HCT116 (cell line): ENCODE measurements around the gene ZNF670. TPM values are rescaled to one million over a fixed set of nuclear protein-coding genes. Genes with fewer than 3 reads are reported as not detected.

Source experiments
- ATAC-seq: fragments of 200-7000 bp; cut with Tn5 transposase; 2 replicates; pipeline ENCODE4 v1.9.1; 2020; ENCODE audit warnings: mild to moderate bottlenecking, moderate library complexity
- BruUV-seq: library from RNA; stranded (reverse); fragments of 400-500 nt; replicated peaks from 2 replicates; lab custom pipeline; 2021; lab: Mats Ljungman, UMichigan
- CTCF ChIA-PET: fragments of 300-600 bp; sonication (Branson Sonifier 250); formaldehyde crosslinking; loops from one replicate; lab custom pipeline; 2021; ENCODE audit warnings: antibody characterized with exemption; lab: Charles Lee
- POLR2A ChIA-PET: fragments of 300-600, 350-600 bp; sonication (Branson Sonifier 250); formaldehyde crosslinking; loops from one replicate; lab custom pipeline; 2021; ENCODE audit warnings: antibody characterized with exemption; lab: Charles Lee
- RAD21 ChIA-PET, 2 experiments: fragments of 300-600 bp; sonication (Branson Sonifier 250); formaldehyde crosslinking; loops; one replicate each; lab custom pipeline; 2023; ENCODE audit warnings: low total read pairs in 2 of 2; ENCODE audit not compliant: uncharacterized antibody in 2 of 2, unreplicated experiment in 2 of 2, low non-redundant PET in 1 of 2; lab: Charles Lee
- DNase-seq: peaks from one replicate; pipeline ENCODE4 v3.0.0-alpha.2; 2010; ENCODE audit warnings: low read depth, low spot score
- H2AFZ ChIP-seq: fragments of 200-600 bp; shearing (Covaris generic), sonication (generic); 2 replicates; pipeline ENCODE4 v1.6.1; 2017; ENCODE audit warnings: low read depth, mixed run types, mixed read lengths, antibody characterized with exemption, low read length; ENCODE audit not compliant: poor library complexity, severe bottlenecking
- H3K27ac ChIP-seq: 2 replicates; pipeline ENCODE4 v1.5.1; 2012; ENCODE audit warnings: low read depth, low read length
- H3K27me3 ChIP-seq: fragments of 200-600 bp; sonication (generic); 2 replicates; pipeline ENCODE4 v1.6.1; 2016; ENCODE audit warnings: mixed run types, low read length, mixed read lengths; ENCODE audit not compliant: insufficient read depth
- H3K36me3 ChIP-seq, 2 experiments: fragments of 200-500 bp in 1 of 2; fragments of 200-600 bp in 1 of 2; sonication (Bioruptor generic) in 1 of 2; sonication (generic) in 1 of 2; 2 replicates each; pipeline versions ENCODE4 v1.5.1 to v1.6.1; 2014 to 2016; ENCODE audit warnings: low read length in 2 of 2, inconsistent platforms in 1 of 2, mixed read lengths in 1 of 2, mixed run types in 1 of 2; ENCODE audit not compliant: insufficient read depth in 2 of 2, control insufficient read depth in 1 of 2
- H3K4me1 ChIP-seq, 2 experiments: fragments of 200-600 bp in 1 of 2; sonication (generic) in 1 of 2; 2 replicates each; pipeline versions ENCODE4 v1.5.1 to v1.6.1; 2012 to 2017; ENCODE audit warnings: low read length in 2 of 2, inconsistent platforms in 1 of 2, mild to moderate bottlenecking in 1 of 2, mixed read lengths in 1 of 2, mixed run types in 1 of 2, moderate library complexity in 1 of 2; ENCODE audit not compliant: insufficient read depth in 2 of 2, control insufficient read depth in 1 of 2
- H3K4me2 ChIP-seq: fragments of 200-600 bp; sonication (generic); 2 replicates; pipeline ENCODE4 v1.6.1; 2017; ENCODE audit warnings: mixed run types, low read length, mixed read lengths
- H3K4me3 ChIP-seq, 2 experiments: fragments of 200-600 bp in 1 of 2; sonication (generic) in 1 of 2; replicated peaks in 1 of 2; 2 replicates each; pipeline ENCODE4 v1.5.1; 2011 to 2016; ENCODE audit warnings: low read length in 2 of 2, control low read depth in 1 of 2, low read depth in 1 of 2, mild to moderate bottlenecking in 1 of 2, mixed read lengths in 1 of 2, mixed run types in 1 of 2
- H3K79me2 ChIP-seq: fragments of 200-600 bp; sonication (generic); 2 replicates; pipeline ENCODE4 v1.6.1; 2017; ENCODE audit warnings: mild to moderate bottlenecking, mixed run types, low read length, moderate library complexity, mixed read lengths; ENCODE audit not compliant: insufficient read depth
- H3K9ac ChIP-seq: fragments of 200-600 bp; sonication (generic); 2 replicates; pipeline ENCODE4 v1.6.1; 2016; ENCODE audit warnings: low read length, mixed read lengths
- H3K9me2 ChIP-seq: fragments of 200-600 bp; sonication (generic), shearing (Covaris generic); 2 replicates; pipeline ENCODE4 v1.6.1; 2017; ENCODE audit warnings: mixed run types, mild to moderate bottlenecking, moderate library complexity; ENCODE audit not compliant: insufficient read depth
- H3K9me3 ChIP-seq, 2 experiments: fragments of 200-500 bp in 1 of 2; fragments of 200-600 bp in 1 of 2; sonication (Bioruptor generic) in 1 of 2; sonication (generic) in 1 of 2; 2 replicates each; pipeline ENCODE4 v1.6.1; 2014 to 2017; ENCODE audit warnings: low read length in 2 of 2, mixed read lengths in 2 of 2, inconsistent platforms in 1 of 2, low read depth in 1 of 2, mild to moderate bottlenecking in 1 of 2, mixed run types in 1 of 2, moderate library complexity in 1 of 2; ENCODE audit not compliant: control insufficient read depth in 1 of 2, insufficient read depth in 1 of 2
- H4K20me1 ChIP-seq: fragments of 200-600 bp; sonication (generic), shearing (Covaris generic); 2 replicates; pipeline ENCODE4 v1.6.1; 2017; ENCODE audit warnings: mixed run types, mild to moderate bottlenecking, moderate library complexity; ENCODE audit not compliant: insufficient read depth
- CBX3 ChIP-seq: IDR thresholded peaks from 2 replicates; pipeline ENCODE4 v1.6.1; 2012; ENCODE audit warnings: low read depth
- CEBPB ChIP-seq: IDR thresholded peaks from 2 replicates; pipeline ENCODE4 v1.6.1; 2012; ENCODE audit warnings: low read depth
- EGR1 ChIP-seq: IDR thresholded peaks from 2 replicates; pipeline ENCODE4 v1.6.1; 2012; ENCODE audit warnings: low read depth
- ELF1 ChIP-seq: IDR thresholded peaks from 2 replicates; pipeline ENCODE4 v1.6.1; 2012; ENCODE audit warnings: low read depth, borderline replicate concordance
- EZH2 ChIP-seq: fragments of 200-600 bp; sonication (generic); IDR thresholded peaks from 2 replicates; pipeline ENCODE4 v1.6.1; 2017; ENCODE audit warnings: antibody characterized with exemption, mixed run types
- EZH2phosphoT487 ChIP-seq: fragments of 200-600 bp; IDR thresholded peaks from 2 replicates; pipeline ENCODE4 v1.6.1; 2018; ENCODE audit warnings: antibody characterized with exemption, borderline replicate concordance
- FOSL1 ChIP-seq: IDR thresholded peaks from 2 replicates; pipeline ENCODE4 v1.6.1; 2012; ENCODE audit warnings: low read depth
- JUND ChIP-seq: IDR thresholded peaks from 2 replicates; pipeline ENCODE4 v1.6.1; 2012
- MAX ChIP-seq: IDR thresholded peaks from 2 replicates; pipeline ENCODE4 v1.6.1; 2012
- POLR2A ChIP-seq: IDR thresholded peaks from 2 replicates; pipeline ENCODE4 v1.7.0; 2011; ENCODE audit warnings: borderline replicate concordance; ENCODE audit not compliant: insufficient read depth, insufficient read length; ENCODE audit errors: extremely low read depth
- POLR2AphosphoS5 ChIP-seq: IDR thresholded peaks from 2 replicates; pipeline ENCODE4 v1.6.1; 2011; ENCODE audit warnings: mild to moderate bottlenecking, low read depth, low read length, moderate library complexity
- RAD21 ChIP-seq: IDR thresholded peaks from 2 replicates; pipeline ENCODE4 v1.6.1; 2012; ENCODE audit warnings: low read depth, mild to moderate bottlenecking
- REST ChIP-seq: IDR thresholded peaks from 2 replicates; pipeline ENCODE4 v1.6.1; 2012; ENCODE audit warnings: low read depth
- SIN3A ChIP-seq: IDR thresholded peaks from 2 replicates; pipeline ENCODE4 v1.6.1; 2012; ENCODE audit warnings: low read depth
- SP1 ChIP-seq: IDR thresholded peaks from 2 replicates; pipeline ENCODE4 v1.6.1; 2012; ENCODE audit warnings: low read depth
- SRF ChIP-seq: IDR thresholded peaks from 2 replicates; pipeline ENCODE4 v1.6.1; 2012; ENCODE audit warnings: low read depth
- TCF7L2 ChIP-seq: IDR thresholded peaks from 2 replicates; pipeline ENCODE4 v1.7.0; 2011; ENCODE audit warnings: borderline replicate concordance, inconsistent platforms; ENCODE audit not compliant: insufficient read depth, insufficient read length; ENCODE audit errors: extremely low read depth
- YY1 ChIP-seq: IDR thresholded peaks from 2 replicates; pipeline ENCODE4 v1.6.1; 2011; ENCODE audit warnings: low read length, low read depth, moderate library complexity, mild to moderate bottlenecking; ENCODE audit not compliant: insufficient replicate concordance; ENCODE audit errors: extremely low read depth
- ZFX ChIP-seq: fragments of 450-650 bp; IDR thresholded peaks from 2 replicates; pipeline ENCODE4 v1.6.1; 2017
- ZNF274 ChIP-seq: fragments of 200-500 bp; sonication (Bioruptor generic); IDR thresholded peaks from 2 replicates; pipeline ENCODE4 v1.6.1; 2014; ENCODE audit warnings: mild to moderate bottlenecking, low read depth, low read length, inconsistent platforms
- intact Hi-C: fragments of 100-400 bp; cut with micrococcal nuclease; formaldehyde crosslinking; loops from 2 replicates; pipeline ENCODE4 v1.10.0; 2022
- total RNA-seq: library from RNA; stranded (reverse); gene quantifications from one replicate; pipeline ENCODE4 v1.2.1, GENCODE V29; 2021; ENCODE audit not compliant: unreplicated experiment
- TF ChIP-seq, protein P1 (sequence below), 3 experiments: fragments of 200-600 bp in 1 of 3; sonication (generic) in 1 of 3; IDR thresholded peaks in 2 of 3; conservative IDR thresholded peaks in 1 of 3; 2 replicates each; pipeline ENCODE4 v1.5.1; 2012 to 2017; ENCODE audit warnings: low read depth in 2 of 3, low read length in 2 of 3, antibody characterized with exemption in 1 of 3, borderline replicate concordance in 1 of 3, control low read depth in 1 of 3, mild to moderate bottlenecking in 1 of 3, mixed read lengths in 1 of 3, mixed run types in 1 of 3, moderate library complexity in 1 of 3; ENCODE audit not compliant: insufficient read depth in 1 of 3
- TF ChIP-seq, protein P2 (sequence below): IDR thresholded peaks from 2 replicates; pipeline ENCODE4 v1.6.1; 2012

The ZNF670 gene
- total RNA-seq, 1 experiment from 2014 or later: 6.9 TPM

- H3K27me3 ChIP-seq: no peaks in the 10 kb centered on the region
- DNase-seq: peak; percentile 92
- RAD21 ChIA-PET: no interaction called here
- peak within 1 kb of the TSS; percentile 79 for H2AFZ ChIP-seq
- peak within 1 kb of the TSS; percentile 87 for H3K4me2 ChIP-seq
- H3K9ac ChIP-seq: peak within 1 kb of the TSS; percentile 82
- peaks cover 14 to 24% of the 10 kb centered on the region in 2 experiments for H3K36me3 ChIP-seq
- H3K4me3 ChIP-seq: peak within 1 kb of the TSS; percentile 91 to 93
- peaks cover 10 to 26% of the 10 kb centered on the region in 2 experiments; a peak in 2 of 4 replicates for H3K9me3 ChIP-seq
- peak within 1 kb of the TSS; percentile 84 for H3K27ac ChIP-seq
- peak; percentile 97 for ATAC-seq
- no peaks in the 10 kb centered on the region for H4K20me1 ChIP-seq
- no peaks in the 10 kb centered on the region for H3K9me2 ChIP-seq
- CTCF ChIA-PET: no interaction called here
- intact Hi-C loops: loop anchor here (2.0 kb wide), 1 partner anchor 25 kb away; the partner anchor contains the start of gene ZNF670
- peaks cover 22% of the 10 kb centered on the region for H3K79me2 ChIP-seq
- POLR2A ChIA-PET: no interaction called here
- TSS peak; percentile 44 for BruUV-seq
- peaks cover 5 to 10% of the 10 kb centered on the region in 2 experiments; a peak in 2 of 4 replicates for H3K4me1 ChIP-seq
- TF ChIP-seq EGR1: no peak
- peak; percentile 67 for TF ChIP-seq ZFX
- no peak for TF ChIP-seq SRF
- TF ChIP-seq EZH2phosphoT487: no peak
- no peak for TF ChIP-seq RAD21
- peak; percentile 95 for TF ChIP-seq POLR2AphosphoS5
- TF ChIP-seq FOSL1: no peak
- TF ChIP-seq CBX3: 0 out of 2 replicates have a peak, but pooled peaks have one; percentile 56
- TF ChIP-seq SIN3A: peak; percentile 69; the same call in 1 of the 2 replicates
- TF ChIP-seq ZNF274: no peak
- no peak for TF ChIP-seq CEBPB
- TF ChIP-seq SP1: peak; percentile 87
- TF ChIP-seq TCF7L2: peak; percentile 91
- TF ChIP-seq POLR2A: peak; percentile 72
- TF ChIP-seq EZH2: no peak
- TF ChIP-seq, protein P1, sequence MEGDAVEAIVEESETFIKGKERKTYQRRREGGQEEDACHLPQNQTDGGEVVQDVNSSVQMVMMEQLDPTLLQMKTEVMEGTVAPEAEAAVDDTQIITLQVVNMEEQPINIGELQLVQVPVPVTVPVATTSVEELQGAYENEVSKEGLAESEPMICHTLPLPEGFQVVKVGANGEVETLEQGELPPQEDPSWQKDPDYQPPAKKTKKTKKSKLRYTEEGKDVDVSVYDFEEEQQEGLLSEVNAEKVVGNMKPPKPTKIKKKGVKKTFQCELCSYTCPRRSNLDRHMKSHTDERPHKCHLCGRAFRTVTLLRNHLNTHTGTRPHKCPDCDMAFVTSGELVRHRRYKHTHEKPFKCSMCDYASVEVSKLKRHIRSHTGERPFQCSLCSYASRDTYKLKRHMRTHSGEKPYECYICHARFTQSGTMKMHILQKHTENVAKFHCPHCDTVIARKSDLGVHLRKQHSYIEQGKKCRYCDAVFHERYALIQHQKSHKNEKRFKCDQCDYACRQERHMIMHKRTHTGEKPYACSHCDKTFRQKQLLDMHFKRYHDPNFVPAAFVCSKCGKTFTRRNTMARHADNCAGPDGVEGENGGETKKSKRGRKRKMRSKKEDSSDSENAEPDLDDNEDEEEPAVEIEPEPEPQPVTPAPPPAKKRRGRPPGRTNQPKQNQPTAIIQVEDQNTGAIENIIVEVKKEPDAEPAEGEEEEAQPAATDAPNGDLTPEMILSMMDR (IDR thresholded peaks at IDR 0.05 in 2 of 3, conservative IDR thresholded peaks at IDR 0.05 in 1 of 3; ENCODE audit: borderline replicate concordance in 1 of 3, insufficient read depth in 1 of 3, low read depth in 2 of 3, low read length in 2 of 3): no peak
- TF ChIP-seq JUND: no peak
- peak; percentile 54 for TF ChIP-seq MAX
- TF ChIP-seq ELF1: peak; percentile 76
- TF ChIP-seq REST: no peak
- TF ChIP-seq, protein P2, sequence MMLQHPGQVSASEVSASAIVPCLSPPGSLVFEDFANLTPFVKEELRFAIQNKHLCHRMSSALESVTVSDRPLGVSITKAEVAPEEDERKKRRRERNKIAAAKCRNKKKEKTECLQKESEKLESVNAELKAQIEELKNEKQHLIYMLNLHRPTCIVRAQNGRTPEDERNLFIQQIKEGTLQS: no peak
- TF ChIP-seq YY1: peak; percentile 3
Observed at GRCh38 chr1:247103859-247104591, 25.4 kb upstream of the ZNF670 start, which contains the start of gene ZNF669. TSS of gene ZNF669 (minus strand) at chr1:247104356. CDS start at chr1:247104199, 157 bp downstream.
